ENCODE measurements around the gene CCDC149. TPM values are rescaled to one million over a fixed set of nuclear protein-coding genes. Genes with fewer than 3 reads are reported as not detected.

CCDC149 gene
- total and polyA plus RNA-seq, 2 of the 13 experiments (the other 11 are each of a cell fraction or from before 2014, with no cell fraction given): 0.44 to 0.95 TPM

DNA sequence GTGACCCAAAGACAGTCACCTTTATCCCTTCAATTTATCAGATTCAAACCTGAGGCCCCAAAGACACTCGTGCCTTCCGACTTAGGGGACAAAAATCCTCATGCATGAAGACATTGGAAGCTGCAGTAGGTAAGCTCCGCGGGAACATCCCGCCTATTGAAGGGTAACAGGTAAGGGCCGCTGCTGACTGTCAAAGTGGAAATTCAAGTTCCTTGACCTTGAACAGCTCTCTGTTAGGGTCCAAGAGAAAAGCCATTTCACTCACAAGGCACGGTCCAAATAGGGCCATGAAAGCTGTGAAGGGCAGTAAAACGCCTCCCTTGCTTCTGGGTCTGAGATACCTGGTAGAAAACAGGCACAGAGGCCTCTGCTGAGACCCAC, 34.2 kb downstream of the CCDC149 start:
- CTCF ChIA-PET (ENCODE audit: low intra/inter-chr PET ratio, low total read pairs): no interaction called here
- POLR2A ChIA-PET: no interaction called here
- Histone ChIP-seq H3K27me3 (ENCODE audit: control insufficient read depth in 1 of 2, insufficient read depth in 2 of 2, low read length in 2 of 2) (peaks cover 0 to 7% of the 10 kb centered on the region in 2 experiments; a peak in 1 of 5 replicates), H4K20me1 (ENCODE audit: insufficient read depth, low read length) (no peaks in the 10 kb centered on the region), H3K27ac (ENCODE audit: extremely low read length, insufficient read depth, low read length) (no peak overlapping the region), H3K9me3 (ENCODE audit: low read length) (no peaks in the 10 kb centered on the region), H3K9ac (ENCODE audit: insufficient read depth, low read depth, low read length) (no peak overlapping the region), H3K4me1 (ENCODE audit: insufficient read depth, low read length) (no peaks in the 10 kb centered on the region), H3K36me3 (replicated peaks in 1 of 2; ENCODE audit: control insufficient read depth in 1 of 2, insufficient read depth in 2 of 2, low read length in 2 of 2) (no peaks in the 10 kb centered on the region), H3K4me2 (ENCODE audit: low read depth, low read length) (no peak overlapping the region), H3K79me2 (ENCODE audit: insufficient read depth, low read length) (no peaks in the 10 kb centered on the region), H2AFZ (ENCODE audit: low read length) (no peak overlapping the region), H3K4me3 (replicated peaks in 1 of 3; ENCODE audit: insufficient read depth in 1 of 3, low read depth in 2 of 3, low read length in 3 of 3) (no peak overlapping the region)
- in situ Hi-C loops (cut with HindIII; ENCODE audit: extremely low pct_ligation_motif_present, low pct_unique_long_range_greater_than_20kb) (no loop called here), intact Hi-C loops (cut with micrococcal nuclease; ENCODE audit: unreplicated experiment) (no loop called here)
- ATAC-seq (no peak), FAIRE-seq (no peak), DNase-seq (ENCODE audit: low spot score) (no peak)
- WGBS (ENCODE audit: low lambda C conversion rate): 46% methylated on average over 7 of the region's 8 CpGs
- TF ChIP-seq, protein P1, sequence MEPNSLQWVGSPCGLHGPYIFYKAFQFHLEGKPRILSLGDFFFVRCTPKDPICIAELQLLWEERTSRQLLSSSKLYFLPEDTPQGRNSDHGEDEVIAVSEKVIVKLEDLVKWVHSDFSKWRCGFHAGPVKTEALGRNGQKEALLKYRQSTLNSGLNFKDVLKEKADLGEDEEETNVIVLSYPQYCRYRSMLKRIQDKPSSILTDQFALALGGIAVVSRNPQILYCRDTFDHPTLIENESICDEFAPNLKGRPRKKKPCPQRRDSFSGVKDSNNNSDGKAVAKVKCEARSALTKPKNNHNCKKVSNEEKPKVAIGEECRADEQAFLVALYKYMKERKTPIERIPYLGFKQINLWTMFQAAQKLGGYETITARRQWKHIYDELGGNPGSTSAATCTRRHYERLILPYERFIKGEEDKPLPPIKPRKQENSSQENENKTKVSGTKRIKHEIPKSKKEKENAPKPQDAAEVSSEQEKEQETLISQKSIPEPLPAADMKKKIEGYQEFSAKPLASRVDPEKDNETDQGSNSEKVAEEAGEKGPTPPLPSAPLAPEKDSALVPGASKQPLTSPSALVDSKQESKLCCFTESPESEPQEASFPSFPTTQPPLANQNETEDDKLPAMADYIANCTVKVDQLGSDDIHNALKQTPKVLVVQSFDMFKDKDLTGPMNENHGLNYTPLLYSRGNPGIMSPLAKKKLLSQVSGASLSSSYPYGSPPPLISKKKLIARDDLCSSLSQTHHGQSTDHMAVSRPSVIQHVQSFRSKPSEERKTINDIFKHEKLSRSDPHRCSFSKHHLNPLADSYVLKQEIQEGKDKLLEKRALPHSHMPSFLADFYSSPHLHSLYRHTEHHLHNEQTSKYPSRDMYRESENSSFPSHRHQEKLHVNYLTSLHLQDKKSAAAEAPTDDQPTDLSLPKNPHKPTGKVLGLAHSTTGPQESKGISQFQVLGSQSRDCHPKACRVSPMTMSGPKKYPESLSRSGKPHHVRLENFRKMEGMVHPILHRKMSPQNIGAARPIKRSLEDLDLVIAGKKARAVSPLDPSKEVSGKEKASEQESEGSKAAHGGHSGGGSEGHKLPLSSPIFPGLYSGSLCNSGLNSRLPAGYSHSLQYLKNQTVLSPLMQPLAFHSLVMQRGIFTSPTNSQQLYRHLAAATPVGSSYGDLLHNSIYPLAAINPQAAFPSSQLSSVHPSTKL (CRISPR knock-in tag; IDR thresholded peaks at IDR 0.05): no peak
- TF ChIP-seq, protein P2, sequence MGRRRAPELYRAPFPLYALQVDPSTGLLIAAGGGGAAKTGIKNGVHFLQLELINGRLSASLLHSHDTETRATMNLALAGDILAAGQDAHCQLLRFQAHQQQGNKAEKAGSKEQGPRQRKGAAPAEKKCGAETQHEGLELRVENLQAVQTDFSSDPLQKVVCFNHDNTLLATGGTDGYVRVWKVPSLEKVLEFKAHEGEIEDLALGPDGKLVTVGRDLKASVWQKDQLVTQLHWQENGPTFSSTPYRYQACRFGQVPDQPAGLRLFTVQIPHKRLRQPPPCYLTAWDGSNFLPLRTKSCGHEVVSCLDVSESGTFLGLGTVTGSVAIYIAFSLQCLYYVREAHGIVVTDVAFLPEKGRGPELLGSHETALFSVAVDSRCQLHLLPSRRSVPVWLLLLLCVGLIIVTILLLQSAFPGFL (CRISPR knock-in tag; IDR thresholded peaks at IDR 0.05): no peak
- TF ChIP-seq, protein P3, sequence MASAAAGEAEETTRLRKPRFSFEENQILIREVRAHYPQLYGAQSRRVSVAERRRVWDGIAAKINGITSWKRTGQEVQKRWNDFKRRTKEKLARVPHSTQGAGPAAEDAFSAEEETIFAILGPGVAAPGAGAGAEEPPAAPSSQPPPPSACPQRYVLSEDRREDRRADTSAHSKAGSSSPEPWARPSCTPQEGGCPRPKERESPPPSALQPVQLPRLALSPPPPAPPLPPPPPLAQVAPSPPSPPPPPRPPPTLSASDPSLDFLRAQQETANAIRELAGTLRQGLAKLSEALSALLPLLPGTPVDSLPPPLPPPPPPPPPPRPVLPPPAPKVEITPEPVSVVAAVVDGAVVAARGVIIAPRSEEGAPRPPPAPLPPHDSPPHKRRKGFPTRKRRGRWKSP (CRISPR knock-in tag; IDR thresholded peaks at IDR 0.05): no peak
- TF ChIP-seq MYC (CRISPR knock-in tag; IDR thresholded peaks at IDR 0.05; ENCODE audit: borderline replicate concordance): no peak
- no peak for TF ChIP-seq TCF7 (IDR thresholded peaks at IDR 0.05; ENCODE audit: low read depth)
- no peak for TF ChIP-seq ZMYM4 (CRISPR knock-in tag; IDR thresholded peaks at IDR 0.05)
- TF ChIP-seq, protein P4, sequence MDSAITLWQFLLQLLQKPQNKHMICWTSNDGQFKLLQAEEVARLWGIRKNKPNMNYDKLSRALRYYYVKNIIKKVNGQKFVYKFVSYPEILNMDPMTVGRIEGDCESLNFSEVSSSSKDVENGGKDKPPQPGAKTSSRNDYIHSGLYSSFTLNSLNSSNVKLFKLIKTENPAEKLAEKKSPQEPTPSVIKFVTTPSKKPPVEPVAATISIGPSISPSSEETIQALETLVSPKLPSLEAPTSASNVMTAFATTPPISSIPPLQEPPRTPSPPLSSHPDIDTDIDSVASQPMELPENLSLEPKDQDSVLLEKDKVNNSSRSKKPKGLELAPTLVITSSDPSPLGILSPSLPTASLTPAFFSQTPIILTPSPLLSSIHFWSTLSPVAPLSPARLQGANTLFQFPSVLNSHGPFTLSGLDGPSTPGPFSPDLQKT (CRISPR knock-in tag; IDR thresholded peaks at IDR 0.05; ENCODE audit: borderline replicate concordance): no peak
- TF ChIP-seq NBN (conservative IDR thresholded peaks at IDR 0.05): no peak
- BruUV-seq (replicated peaks): no TSS peak

Measured in HepG2 (cell line).